GM21515 (cell line): ENCODE data around the gene KDM4C.
"Not testable (repeated sequence)": the region's sequence is repeated elsewhere in the genome, so short reads cannot be mapped to it uniquely, and the experiment has no call there.

ENCODE experiments used
- ATAC-seq: cut with Tn5 transposase; IDR thresholded peaks from one replicate; pipeline ENCODE4 v1.9.1; 2021; ENCODE audit not compliant: unreplicated experiment

KDM4C gene

DNA sequence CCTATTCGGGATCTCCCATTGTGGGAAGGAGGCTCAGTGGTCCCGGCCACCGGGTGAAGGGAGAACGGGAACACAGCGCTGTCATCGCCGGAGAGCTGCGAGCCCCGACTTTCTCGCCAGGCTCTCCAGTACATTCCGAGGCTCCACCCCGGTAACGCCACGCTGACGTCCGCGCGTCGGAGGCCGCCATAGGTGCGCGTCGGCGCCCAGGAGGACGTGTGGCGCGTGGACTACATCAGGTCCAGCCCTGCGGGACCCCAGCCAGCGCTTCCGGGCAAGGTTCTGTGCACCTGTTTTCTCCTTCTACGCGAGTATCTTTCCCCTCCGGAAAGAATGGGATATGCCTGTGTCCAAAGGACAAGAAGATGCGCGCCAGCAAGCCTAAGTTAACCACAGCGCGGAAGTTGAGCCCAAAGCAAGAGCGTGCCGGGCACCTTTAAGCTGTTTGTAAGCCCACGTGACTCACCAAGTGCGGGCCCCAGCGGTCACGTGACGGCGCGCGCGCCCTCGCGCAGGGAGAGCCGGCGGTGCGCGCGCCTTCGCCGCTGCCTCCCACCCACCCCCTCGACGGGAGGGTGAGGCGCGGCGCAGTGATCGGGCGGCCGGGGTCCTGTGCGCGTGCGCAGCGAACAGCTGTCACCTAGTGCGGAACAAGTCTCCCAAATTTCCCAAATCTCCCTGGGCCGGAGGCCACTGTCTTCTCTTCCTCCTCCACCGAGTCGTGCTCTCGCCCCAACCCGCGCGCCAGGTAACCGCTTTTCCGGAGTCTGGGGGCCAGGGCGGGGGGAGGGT, at the start of gene KDM4C:
TSS of gene KDM4C (plus strand) at position 518 of the 792 bp plus-strand sequence. CDS start 35,016 bp downstream, outside the sequence.
- peak; percentile 85 for ATAC-seq

DNA sequence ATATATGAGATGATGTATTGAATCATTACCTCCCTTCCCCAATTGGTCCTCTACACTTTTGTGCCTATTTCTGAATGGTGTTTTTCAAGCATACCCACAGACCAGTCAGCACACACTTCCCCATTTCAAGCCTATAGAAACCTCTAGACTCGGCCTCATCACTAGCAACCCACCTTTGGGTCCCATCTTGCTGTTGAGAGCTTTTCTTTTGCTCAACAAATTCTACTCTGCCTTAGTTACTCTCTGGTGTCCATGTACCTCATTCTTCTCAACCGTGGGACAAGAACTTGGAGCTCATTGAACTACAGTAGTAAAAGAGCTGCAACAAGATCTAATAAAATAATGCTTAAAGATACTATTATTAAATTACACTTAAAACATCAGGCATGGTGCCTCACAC, 49.0 kb upstream of the KDM4C start:
- no peak for ATAC-seq

DNA sequence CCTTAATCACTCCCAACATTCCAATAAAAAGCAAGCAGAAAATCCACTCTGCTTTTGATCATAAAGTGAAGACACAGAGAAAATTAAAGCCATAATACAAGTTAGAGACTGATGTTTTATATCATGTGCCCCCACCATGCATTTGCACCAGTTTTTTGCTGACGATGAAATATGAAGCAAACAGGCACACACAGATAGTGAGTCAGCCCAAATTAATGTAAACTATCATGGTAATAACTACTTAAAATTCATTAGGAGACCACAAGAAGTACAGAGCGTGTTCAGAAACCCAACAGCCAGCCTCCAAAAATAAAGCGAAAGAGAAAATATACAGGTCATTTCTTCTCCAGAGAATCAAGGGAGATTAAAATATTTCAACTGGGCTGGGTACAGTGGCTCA, 46.4 kb upstream of the KDM4C start:
- ATAC-seq: no peak

DNA sequence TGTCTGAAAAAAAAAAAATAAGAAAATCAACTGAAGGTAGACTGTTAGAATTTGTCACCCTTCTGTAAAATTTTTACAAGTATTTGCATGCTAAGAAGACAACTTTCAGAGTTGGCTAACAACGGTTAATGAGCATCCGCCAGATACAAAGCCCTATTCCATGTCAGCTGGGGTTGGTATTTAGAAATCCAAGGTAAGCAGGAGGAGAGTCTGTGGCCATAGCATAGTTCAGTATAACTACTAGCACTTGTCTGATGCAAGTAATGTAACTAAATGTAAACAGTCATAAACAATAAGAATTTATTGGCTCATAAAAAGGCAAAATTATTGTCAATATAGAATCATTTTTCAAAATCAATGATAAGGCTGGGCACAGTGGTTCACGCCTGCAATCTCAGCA, 45.7 kb upstream of the KDM4C start:
- no peak for ATAC-seq

DNA sequence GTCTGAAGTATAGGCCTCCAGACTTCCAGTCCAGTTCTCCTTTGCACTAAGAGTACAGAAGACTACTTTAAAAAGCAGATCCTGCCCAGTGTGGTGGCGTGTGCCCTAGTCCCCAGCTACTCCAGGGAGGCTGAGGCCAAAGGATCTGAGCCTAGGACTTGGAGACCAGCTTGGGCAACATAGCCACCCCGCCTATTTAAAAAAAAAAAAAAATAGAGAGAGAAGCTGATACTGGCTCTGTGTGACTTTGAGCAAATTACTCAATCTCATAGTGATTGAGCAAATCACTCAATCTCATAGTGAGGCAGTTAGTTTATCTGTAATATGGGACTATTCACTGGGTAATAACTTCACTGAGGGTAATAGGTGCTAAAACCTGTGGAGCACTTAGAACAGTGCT, 43.6 kb upstream of the KDM4C start:
- ATAC-seq: no peak

DNA sequence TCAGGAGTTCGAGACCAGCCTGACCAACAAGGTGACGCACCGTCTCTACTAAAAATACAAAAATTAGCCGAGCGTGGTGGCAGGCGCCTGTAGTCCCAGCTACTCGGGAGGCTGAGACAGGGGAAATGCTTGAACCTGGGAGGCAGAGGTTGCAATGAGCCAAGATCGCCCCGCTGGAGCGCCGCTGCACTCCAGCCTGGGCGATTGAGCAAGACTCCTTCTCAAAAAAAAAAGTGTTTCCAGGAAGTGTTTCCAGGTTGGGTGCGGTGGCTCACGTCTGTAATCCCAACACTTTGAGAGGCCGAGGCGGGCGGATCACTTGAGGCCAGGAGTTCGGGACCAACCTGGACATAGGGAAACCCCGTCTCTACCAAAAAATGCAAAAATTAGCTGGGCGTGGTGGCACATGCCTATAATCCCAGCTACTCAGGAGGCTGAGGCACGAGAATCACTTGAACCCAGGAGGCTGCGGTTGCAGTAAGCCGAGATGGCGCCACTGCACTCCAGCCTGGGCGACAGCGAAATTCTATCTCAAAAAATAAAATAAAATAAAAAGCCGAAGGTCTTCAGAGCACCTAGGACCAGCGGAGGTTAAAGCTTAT, 42.5 kb upstream of the KDM4C start:
- ATAC-seq: not testable (repeated sequence)

DNA sequence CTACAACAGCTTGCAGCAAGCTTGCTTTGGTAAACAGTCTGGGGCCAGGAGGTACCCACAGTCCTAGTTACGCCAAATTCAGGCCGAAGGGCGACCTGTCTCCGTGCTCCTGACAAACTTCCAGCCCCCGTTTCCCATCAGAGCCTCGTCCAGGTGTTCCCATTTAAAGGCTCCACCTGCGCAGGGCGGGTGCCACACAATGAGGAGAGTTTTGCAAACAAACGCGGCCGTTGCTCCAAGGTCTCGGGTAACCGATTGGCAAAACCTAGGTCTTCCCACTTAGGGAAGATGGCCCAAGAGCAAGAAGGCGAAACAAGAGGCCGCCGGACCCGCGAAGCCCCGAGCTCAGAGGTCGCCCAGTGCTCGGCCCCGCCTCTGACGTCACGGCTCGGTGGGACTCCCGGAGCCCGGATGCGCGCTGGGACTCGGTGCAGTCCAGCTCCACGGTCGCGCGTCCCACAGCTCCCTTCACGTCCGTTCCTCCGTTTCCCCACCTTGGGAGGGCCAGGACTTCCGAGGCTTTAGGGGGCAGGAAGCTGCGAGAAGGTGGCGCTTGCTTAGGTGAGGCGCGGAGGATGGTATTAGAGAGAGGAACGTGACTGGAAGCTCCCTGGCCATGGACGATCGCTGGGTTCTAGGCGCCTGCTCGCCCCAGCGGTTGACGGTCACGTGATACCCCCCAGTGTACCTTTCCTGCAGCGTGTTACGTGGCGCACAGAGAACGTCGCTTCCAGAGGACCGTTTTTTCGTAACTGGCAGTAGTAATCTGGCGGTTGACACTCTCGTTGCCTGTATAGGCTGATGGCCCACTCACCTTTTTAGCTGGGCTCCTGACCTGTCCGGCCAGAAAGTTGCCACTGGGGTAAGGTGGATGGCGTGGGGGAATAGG, 41.8 kb upstream of the KDM4C start:
- ATAC-seq: peak; percentile 90

DNA sequence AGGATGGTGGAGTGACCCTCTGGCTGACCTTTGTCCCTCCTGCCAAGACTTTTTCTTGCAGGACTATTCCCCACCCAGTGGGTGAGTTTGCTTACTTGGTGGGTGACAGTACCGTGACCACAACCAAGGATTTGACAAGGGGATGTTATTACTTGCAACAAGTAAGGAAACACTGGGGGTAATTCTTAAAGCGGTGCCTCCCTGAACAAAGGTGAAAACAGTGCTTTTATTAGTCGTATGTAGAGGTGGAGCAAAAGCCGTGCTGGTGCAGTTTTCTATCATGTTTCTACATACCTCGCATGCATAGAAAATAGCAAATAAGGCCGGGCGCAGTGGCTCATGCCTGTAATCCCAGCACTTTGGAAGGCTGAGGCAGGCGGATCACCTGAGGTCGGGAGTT, 41.0 kb upstream of the KDM4C start:
- no peak for ATAC-seq

DNA sequence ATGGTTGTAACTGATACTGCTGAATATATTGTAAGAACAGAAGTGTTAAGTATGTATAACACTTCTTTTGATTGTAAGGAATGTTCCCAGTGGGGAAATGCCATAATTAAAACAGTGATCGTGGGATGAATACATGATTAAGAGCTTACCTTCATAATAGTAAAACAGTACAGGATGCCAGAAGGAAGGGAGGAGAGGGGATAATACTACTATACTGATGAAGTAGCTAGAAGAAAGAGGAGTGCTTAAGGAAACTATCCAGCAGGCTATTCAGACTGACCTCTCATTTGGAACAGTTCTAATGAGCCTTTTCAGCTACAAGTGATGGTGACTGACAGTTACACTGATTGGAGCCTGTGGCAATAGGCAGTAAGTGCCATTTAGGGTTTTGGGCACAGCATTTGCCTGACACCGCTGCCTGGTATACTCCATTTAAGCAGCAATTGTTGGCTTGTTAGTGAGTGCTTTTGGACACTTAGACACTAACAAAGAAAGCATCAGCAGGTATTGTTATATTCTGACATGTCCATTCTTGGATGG, 33.8 kb upstream of the KDM4C start:
- ATAC-seq: no peak

DNA sequence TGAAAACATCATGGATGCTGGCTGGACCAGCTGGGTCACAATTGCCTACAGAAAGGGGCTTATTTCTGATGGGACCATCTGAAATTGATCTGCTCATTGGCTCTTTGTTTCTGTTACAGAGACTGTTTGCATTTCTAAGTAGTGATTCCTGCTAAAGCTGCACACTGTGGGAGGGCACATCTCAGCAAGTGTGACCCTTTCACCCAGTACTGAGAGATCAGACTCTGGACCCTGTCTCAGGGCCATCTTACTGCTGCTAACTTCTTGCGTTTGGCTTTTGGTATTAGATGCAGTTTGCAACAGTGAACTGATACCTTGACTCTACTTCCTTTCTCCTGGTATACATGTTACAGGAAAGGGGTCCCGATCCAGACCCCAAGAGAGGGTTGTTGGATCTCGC, 24.5 kb upstream of the KDM4C start:
- no peak for ATAC-seq

DNA sequence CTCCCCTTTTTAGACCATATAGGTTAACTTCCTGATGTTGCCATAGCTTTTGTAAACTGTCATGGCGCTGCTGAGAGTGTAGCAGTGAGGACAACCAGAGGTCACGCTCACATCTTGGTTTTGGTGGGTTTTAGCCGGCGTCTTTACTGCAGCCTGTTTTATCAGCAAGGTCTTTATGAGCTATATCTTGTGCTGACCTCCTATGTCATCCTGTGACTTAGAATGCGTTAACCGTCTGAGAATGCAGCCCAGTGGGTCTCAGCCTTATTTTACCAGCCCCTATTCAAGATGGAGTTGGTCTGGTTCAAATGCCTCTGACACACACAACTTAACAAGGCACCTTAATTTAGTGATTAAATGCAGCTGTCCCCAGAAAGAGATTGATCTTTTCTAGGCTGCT, 23.9 kb upstream of the KDM4C start:
- ATAC-seq: no peak

DNA sequence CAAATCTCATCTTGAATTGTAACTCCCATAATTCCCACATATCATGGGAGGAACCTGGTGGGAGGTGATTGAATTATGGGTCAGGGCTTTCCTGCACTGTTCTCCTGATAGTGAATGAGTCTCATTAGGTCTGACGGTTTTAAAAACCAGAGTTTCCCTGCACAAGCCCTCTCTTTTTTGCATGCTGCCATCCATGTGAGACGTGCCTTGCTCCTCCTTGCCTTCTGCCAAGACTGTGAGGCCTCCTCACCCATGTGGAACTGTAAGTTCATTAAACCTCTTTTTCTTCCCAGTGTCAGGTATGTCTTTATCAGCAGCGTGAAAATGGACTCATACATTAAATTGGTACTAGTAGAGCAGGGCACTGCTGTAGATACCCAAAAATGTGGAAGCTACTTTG, 22.4 kb upstream of the KDM4C start:
- no peak for ATAC-seq

DNA sequence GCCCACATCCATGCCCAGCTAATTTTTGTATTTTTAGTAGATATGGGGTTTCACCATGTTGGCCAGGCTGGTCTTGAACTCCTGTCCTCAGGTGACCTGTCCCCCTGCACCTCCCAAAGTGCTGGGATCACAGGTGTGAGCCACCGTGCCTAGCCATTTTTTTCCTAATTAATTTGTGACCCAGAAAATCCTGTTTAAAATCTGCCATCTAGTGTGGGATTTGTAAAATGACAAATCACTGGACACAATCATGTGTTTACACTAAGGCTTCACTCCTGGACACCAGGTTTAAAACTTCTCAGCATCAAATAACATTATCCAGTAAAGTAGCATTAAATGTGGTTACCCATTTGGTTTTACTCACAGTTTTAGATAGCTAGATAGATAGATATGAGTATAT, 18.6 kb upstream of the KDM4C start:
- ATAC-seq: no peak

DNA sequence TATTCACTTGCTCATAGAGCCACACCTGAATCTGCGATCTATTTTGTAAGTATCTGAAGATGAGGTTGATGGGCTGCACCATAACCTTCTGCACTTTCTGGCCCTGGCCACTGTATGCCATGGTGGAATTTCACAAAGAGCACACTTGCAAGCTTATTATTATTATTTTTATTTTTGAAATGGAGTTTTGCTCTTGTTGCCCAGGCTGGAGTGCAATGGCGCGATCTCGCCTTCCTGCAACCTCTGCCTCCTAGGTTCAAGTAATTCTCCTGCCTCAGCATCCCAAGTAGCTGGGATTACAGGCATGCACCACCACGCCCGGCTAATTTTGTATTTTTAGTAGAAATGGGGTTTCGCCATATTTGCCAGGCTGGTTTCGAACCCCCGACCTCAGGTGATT, 8.9 kb upstream of the KDM4C start:
- not testable (repeated sequence) for ATAC-seq

DNA sequence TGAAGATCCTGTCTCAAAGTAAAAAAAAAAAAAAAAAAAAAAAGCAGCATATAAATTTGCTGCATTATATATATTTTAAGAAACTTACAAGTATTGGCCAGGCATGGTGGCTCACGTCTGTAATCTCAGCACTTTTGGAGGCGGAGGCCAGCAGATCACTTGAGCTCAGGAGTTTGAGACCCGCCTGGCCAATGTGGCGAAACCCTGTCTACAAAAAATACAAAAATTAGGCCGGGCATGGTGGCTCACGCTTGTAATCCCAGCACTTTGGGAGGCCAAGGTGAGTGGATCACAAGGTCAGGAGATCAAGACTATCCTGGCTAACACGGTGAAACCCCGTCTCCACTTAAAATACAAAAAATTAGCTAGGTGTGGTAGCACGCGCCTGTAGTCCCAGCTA, 2.9 kb upstream of the KDM4C start:
- ATAC-seq: not testable (repeated sequence)

DNA sequence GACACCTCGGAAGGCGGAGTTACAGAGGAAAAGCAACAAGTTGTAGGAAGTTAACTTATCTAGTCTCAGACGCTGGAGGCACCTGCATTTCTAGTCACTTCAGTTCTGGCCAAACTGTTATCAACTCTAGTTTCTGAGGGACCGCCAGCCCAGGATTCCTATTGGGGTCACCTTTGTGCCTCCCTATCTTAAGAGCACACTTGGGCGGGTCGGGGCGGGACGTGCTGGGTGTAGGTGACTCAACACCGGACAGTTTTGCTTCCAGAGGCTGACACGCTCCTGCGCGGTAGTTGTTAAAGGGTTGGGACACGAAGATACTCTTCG, 679 bp upstream of the KDM4C start:
- ATAC-seq: peak; percentile 43

DNA sequence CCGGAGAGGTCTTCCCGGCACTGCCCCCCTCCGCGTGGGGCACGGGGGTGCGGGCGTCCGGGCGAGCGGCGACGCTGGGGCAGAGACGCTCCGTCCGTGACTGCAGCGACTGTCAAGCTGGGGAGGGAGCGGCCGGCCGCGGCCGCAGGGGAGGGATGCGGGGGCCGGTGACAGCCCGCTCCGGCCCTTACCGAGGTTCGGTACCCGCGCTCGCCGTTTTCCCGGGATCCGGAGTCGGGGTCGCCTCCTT, 400 bp downstream of the KDM4C start:
- ATAC-seq: peak; percentile 12

DNA sequence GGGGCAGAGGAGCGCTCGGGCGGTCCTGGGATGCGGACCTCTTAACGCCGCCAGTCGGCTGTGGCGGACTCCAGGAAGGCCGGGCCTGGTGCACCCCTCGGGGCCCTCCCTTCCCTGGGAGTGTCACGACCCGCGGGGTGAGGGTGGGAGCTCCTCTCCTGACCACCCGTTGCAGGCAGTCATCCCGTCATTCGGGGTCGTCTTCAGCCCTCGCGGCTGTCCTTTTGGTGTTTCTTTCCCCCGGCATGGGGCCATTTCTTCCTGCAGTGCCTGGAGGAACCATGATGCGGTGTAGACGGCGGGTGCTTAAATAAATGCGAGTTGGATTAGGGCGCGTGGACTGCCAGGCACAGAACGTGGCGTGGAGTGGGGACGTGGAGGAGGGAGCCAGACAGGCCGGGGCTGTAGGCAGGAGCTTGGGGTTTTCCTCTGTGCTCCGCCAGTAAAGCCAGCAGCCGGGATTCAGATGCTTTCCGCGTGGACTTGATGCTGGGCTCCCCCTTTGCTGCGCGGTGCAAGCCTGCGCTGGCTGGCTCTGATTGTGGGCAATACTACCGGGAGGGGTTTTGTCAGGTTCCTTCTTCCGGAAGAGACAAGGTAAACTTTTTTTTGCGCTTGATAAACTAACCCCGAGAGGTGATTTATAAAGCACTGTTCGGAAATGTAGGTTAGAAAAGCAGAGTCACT, 868 bp downstream of the KDM4C start:
- peak; percentile 34 for ATAC-seq

DNA sequence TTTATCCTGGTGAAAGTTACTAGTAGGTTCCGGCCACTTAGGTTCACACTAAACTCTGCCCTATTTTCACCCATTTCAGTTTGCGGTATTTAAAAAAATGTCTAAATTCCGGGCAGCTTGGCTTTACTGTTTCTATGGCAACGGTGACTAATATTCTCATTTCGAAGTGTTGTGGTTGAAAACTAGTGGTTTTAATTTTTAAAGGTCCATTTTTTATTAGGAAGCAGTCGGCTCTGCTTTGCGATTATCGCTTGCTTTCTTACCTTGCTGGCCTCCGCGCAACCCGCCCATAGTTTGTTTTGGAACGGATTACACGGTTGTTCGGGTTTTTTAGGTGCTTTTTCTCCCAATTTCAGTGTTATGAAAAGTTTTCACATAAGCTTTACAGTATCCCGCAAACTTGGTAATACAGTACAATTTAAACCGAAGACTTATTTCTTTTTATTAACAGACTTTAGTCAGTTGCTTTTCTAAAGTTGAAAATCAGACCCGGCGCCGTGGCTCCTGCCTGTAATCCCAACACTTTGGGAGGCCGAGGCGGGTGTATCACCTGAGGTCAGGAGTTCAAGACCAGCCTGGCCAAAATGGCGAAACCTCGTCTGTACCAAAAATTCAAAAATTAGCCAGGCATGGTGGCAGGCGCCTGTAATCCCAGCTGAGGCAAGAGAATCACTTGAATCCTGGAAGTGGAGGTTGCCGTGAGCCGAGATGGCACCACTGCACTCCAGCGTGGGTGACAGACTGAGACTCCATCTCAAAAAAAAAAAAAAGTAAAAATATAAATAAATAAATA, 1.6 kb downstream of the KDM4C start:
- peak; percentile 11 for ATAC-seq

DNA sequence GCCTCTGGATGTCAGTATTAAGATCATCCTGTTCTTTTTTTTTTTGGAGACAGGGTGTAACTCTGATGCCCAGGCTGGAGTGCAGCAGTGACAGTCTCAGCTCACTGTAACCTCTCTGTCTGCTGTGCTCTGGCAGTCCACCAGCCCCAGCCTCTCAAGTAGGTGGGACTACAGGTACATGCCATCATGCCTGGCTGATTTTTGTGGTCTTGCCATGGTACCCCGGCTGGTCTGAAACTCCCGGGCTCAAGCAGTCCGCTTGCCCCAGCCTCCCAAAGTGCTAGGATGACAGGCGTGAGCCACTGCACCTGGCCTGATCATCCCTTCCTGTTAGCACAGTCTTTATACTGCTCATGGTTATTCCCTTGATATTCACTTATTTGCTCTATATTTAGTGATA, 3.5 kb downstream of the KDM4C start:
- no peak for ATAC-seq

DNA sequence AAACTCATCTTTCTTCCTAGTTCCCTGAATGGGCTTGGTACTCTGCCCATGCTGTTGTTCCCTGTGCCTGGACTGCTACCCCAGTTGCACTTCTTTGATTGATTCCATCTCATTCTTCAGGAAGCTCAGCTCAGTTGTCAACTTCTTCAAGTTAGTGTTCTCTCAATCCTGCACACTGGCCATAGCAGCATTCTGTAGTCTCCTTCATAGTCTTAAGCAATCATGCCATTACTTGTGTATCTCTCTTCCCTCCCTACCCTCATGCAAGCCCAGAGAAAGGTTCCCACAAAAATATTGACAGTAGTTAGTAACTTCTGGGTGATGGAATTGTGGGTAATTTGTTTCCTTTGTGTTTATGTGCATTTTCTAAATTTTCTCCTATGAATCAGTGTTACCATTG, 5.5 kb downstream of the KDM4C start:
- ATAC-seq: no peak
